MCF 10A (cell line): ENCODE results near the gene CCDC167. TPM values are rescaled to one million over a fixed set of nuclear protein-coding genes. Genes with fewer than 3 reads are reported as not detected.

Experiments
- BruUV-seq: library from RNA; stranded (reverse); fragments of 400-500 nt; replicated peaks from 2 replicates; lab custom pipeline; 2021; lab: Mats Ljungman, UMichigan
- CTCF ChIA-PET: fragments of 300-600 bp; sonication (Branson Sonifier 250); formaldehyde crosslinking; extraction: SDS; loops from one replicate; lab custom pipeline; 2021; ENCODE audit warnings: antibody characterized with exemption, inconsistent platforms; lab: Yijun Ruan, JAX
- POLR2A ChIA-PET: fragments of 300-600, 350-650 bp; sonication (Branson Sonifier 250); formaldehyde crosslinking; extraction: SDS; loops from one replicate; lab custom pipeline; 2020; ENCODE audit warnings: antibody characterized with exemption, inconsistent platforms; lab: Yijun Ruan, JAX
- DNase-seq: peaks from one replicate; pipeline ENCODE4 v3.0.0-alpha.2; 2018; ENCODE audit not compliant: unreplicated experiment
- H3K27ac Mint-ChIP-seq: one replicate; pipeline ENCODE4 v1.8.0; 2022; ENCODE audit warnings: mild to moderate bottlenecking, low read depth, mixed read lengths; ENCODE audit not compliant: unreplicated experiment
- H3K27me3 Mint-ChIP-seq: one replicate; pipeline ENCODE4 v1.8.0; 2022; ENCODE audit warnings: mixed read lengths; ENCODE audit not compliant: insufficient read depth, unreplicated experiment
- H3K36me3 Mint-ChIP-seq: one replicate; pipeline ENCODE4 v1.8.0; 2022; ENCODE audit warnings: mild to moderate bottlenecking, moderate library complexity, mixed read lengths; ENCODE audit not compliant: insufficient read depth, unreplicated experiment
- H3K4me1 Mint-ChIP-seq: one replicate; pipeline ENCODE4 v1.8.0; 2022; ENCODE audit warnings: mixed read lengths; ENCODE audit not compliant: insufficient read depth, unreplicated experiment
- H3K4me3 Mint-ChIP-seq: one replicate; pipeline ENCODE4 v1.8.0; 2022; ENCODE audit warnings: mild to moderate bottlenecking, moderate library complexity, mixed read lengths; ENCODE audit not compliant: unreplicated experiment
- H3K9me3 Mint-ChIP-seq: one replicate; pipeline ENCODE4 v1.8.0; 2022; ENCODE audit warnings: mixed read lengths; ENCODE audit not compliant: unreplicated experiment
- CTCF ChIP-seq: fragments of 200-600 bp; IDR thresholded peaks from one replicate; pipeline ENCODE4 v1.8.0; 2022; ENCODE audit warnings: antibody characterized with exemption, mild to moderate bottlenecking; ENCODE audit not compliant: unreplicated experiment
- intact Hi-C: fragments of 100-400 bp; cut with micrococcal nuclease; formaldehyde crosslinking; loops from 2 replicates; pipeline ENCODE4 v1.14.1; 2022
- total RNA-seq: library from RNA; stranded (reverse); gene quantifications from 2 replicates; pipeline ENCODE4 v1.2.3, GENCODE V29; 2022

Gene CCDC167
- total RNA-seq, 1 experiment from 2014 or later = 24.4 TPM

DNA sequence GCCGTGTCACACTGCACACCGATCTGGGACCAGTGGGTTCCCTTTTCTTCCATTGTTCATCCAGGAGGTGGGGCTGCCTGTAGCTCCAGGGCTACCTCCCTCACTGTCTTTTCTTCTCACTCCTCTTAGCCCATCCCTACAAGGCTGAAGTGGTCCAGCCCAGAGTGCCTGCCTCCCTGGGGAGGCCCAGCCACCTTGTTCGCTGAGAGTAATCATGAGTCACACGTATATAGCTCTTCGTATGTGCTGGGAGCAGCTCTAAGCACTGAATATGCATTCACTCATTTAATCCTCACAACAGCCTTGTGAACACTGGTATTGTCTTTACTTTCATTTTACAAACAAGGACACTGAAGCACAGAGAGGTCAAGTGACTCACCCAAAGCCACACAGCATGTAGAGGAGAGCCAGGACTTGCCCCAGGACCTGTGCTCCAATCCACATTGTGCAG, 14.7 kb upstream of the CCDC167 start:
- Mint-ChIP-seq H3K27me3 (peaks cover 34% of the 10 kb centered on the region), H3K4me1 (peaks cover 18% of the 10 kb centered on the region), H3K36me3 (no peaks in the 10 kb centered on the region), H3K27ac (no peak overlapping the region), H3K4me3 (no peak overlapping the region), H3K9me3 (no peaks in the 10 kb centered on the region)
- ChIA-PET POLR2A (interaction anchor here (1.3 kb wide), 1 partner anchor 14 kb away, joined by 4 read pairs; the partner anchor contains the start of gene CCDC167), CTCF (interaction anchor here (0.5 to 0.9 kb wide), 3 partner anchors 10 to 177 kb away, joined by 3 read pairs; no protein-coding TSS in a partner anchor)
- intact Hi-C loops = no loop called here
- DNase-seq = peak; percentile 63
- no peak for TF ChIP-seq CTCF
- BruUV-seq = no TSS peak

DNA sequence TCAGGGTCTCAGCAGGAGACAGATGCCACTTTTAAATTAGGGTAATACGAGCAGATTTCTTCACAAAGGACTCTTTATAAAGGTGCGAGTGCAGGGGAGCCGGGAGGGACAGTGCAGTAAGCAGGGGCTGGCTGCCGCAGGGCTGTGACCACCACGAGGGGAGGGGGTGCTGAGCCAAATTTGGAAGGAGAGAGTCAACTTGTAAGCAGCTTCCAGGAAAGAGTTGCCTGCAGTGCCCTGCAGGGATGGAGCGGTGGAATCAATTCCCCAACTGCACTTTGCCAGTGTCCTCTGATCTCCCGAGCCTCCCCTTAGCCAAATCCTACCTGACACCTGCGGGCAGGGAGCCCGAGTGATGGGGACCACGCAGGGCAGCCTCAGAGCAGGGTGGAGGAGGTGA, 13.9 kb upstream of the CCDC167 start:
- Mint-ChIP-seq H3K4me1 (peaks cover 18% of the 10 kb centered on the region), H3K27ac (no peak overlapping the region), H3K9me3 (no peaks in the 10 kb centered on the region), H3K36me3 (no peaks in the 10 kb centered on the region), H3K4me3 (no peak overlapping the region), H3K27me3 (peaks cover 34% of the 10 kb centered on the region)
- TF ChIP-seq CTCF = no peak
- CTCF ChIA-PET = no interaction called here
- BruUV-seq = no TSS peak
- intact Hi-C loops = no loop called here
- DNase-seq = no peak
- POLR2A ChIA-PET = interaction anchor here (0.7 to 1.3 kb wide), 2 partner anchors 12 to 14 kb away, joined by 3 to 4 read pairs; partner anchors contain the start of gene CCDC167

GRCh38 chr6:37513155-37513554, 13.5 kb upstream of the CCDC167 start:
- no peak for TF ChIP-seq CTCF
- no TSS peak for BruUV-seq
- Mint-ChIP-seq H3K4me1 (peaks cover 18% of the 10 kb centered on the region), H3K4me3 (no peak overlapping the region), H3K9me3 (no peaks in the 10 kb centered on the region), H3K36me3 (no peaks in the 10 kb centered on the region), H3K27ac (no peak overlapping the region), H3K27me3 (peaks cover 34% of the 10 kb centered on the region)
- DNase-seq = no peak
- ChIA-PET POLR2A (interaction anchor here (0.7 kb wide), 1 partner anchor 11 kb away, joined by 3 read pairs; no protein-coding TSS in a partner anchor), CTCF (no interaction called here)
- intact Hi-C loops = no loop called here

GRCh38 chr6:37512400-37513011, 12.8 kb upstream of the CCDC167 start:
- peaks cover 34% of the 10 kb centered on the region for H3K27me3 Mint-ChIP-seq
- no peak overlapping the region for H3K27ac Mint-ChIP-seq
- no peak overlapping the region for H3K4me3 Mint-ChIP-seq
- H3K9me3 Mint-ChIP-seq = no peaks in the 10 kb centered on the region
- intact Hi-C loops = no loop called here
- DNase-seq = no peak
- ChIA-PET CTCF (no interaction called here), POLR2A (no interaction called here)
- BruUV-seq = no TSS peak
- H3K36me3 Mint-ChIP-seq = no peaks in the 10 kb centered on the region
- peaks cover 18% of the 10 kb centered on the region for H3K4me1 Mint-ChIP-seq
- no peak for TF ChIP-seq CTCF
